Esophagus muscularis mucosa (tissue), 4 donors: ENCODE results near the gene FRMD1.

Experiments used
- EP300 ChIP-seq: sonication (generic); formaldehyde crosslinking; IDR thresholded peaks from one replicate; pipeline ENCODE4 v1.6.1; 2017; ENCODE audit warnings: antibody characterized with exemption
- POLR2A ChIP-seq: fragments of 450-650 bp; IDR thresholded peaks from one replicate; pipeline ENCODE4 v1.6.1; 2017; ENCODE audit warnings: antibody characterized with exemption, moderate library complexity, mild to moderate bottlenecking, low read depth
- POLR2AphosphoS5 ChIP-seq, 2 donors: sonication (generic); formaldehyde crosslinking; IDR thresholded peaks; one replicate each; pipeline ENCODE4 v1.6.1; 2017; ENCODE audit warnings: antibody characterized with exemption in 2 of 2
- TF ChIP-seq, protein P1 (sequence below), 3 experiments: fragments of 200-600 bp in 2 of 3; fragments of 450-650 bp in 1 of 3; sonication (generic) in 2 of 3; IDR thresholded peaks; one replicate each; pipeline ENCODE4 v1.5.1; 2017 to 2019; ENCODE audit warnings: antibody characterized with exemption in 3 of 3, mild to moderate bottlenecking in 2 of 3, moderate library complexity in 1 of 3

DNA sequence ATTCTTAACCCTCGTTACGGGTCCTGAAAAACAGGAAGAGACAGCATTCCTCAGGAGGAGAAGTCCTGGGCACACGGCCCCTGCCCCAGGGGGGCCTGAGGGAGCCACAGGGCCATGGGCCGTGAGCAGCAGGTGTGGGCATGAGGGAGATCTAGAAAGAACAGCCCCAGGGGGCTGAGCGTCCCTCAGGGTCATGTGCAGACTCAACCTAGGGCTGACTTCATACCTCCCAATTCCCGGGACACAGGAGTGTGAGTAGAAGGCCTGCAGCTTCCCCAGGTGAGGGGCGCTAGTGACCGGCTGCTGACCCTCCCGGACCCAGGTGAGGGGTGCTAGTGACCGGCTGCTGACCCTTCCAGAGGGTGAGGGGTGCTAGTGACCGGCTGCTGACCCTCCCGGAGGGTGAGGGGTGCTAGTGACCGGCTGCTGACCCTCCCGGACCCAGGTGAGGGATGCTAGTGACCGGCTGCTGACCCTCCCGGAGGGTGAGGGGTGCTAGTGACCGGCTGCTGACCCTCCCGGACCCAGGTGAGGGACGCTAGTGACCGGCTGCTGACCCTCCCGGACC, 35.1 kb downstream of the FRMD1 start:
- TF ChIP-seq, protein P1, sequence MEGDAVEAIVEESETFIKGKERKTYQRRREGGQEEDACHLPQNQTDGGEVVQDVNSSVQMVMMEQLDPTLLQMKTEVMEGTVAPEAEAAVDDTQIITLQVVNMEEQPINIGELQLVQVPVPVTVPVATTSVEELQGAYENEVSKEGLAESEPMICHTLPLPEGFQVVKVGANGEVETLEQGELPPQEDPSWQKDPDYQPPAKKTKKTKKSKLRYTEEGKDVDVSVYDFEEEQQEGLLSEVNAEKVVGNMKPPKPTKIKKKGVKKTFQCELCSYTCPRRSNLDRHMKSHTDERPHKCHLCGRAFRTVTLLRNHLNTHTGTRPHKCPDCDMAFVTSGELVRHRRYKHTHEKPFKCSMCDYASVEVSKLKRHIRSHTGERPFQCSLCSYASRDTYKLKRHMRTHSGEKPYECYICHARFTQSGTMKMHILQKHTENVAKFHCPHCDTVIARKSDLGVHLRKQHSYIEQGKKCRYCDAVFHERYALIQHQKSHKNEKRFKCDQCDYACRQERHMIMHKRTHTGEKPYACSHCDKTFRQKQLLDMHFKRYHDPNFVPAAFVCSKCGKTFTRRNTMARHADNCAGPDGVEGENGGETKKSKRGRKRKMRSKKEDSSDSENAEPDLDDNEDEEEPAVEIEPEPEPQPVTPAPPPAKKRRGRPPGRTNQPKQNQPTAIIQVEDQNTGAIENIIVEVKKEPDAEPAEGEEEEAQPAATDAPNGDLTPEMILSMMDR (IDR thresholded peaks at IDR 0.05) = no peak
- TF ChIP-seq EP300 (no peak), POLR2AphosphoS5 (IDR thresholded peaks at IDR 0.05) (no peak), POLR2A (no peak)
